Measurements from ENCODE around the gene HPS4.

The HPS4 gene

DNA sequence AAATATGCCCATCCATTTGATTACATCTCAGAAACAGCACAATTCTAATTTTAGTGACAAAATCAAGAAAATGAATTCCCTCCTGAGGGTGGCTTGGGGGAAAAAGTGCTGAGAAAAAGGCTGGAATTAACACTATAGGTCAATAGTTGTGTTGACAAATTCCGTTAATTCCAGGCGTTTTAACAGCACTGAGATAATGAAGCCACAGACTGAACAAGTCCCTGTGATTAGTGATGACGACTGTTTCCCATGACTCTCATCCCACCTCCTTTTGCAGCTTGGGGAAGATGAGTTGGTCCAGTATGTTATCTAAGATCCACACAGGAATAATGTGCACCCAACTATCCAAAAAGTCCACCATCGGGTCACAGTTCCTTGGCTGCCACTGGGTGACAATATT lies 12.9 kb upstream of the HPS4 start:
- no peak for DNase-seq (ENCODE audit: low spot score)

DNA sequence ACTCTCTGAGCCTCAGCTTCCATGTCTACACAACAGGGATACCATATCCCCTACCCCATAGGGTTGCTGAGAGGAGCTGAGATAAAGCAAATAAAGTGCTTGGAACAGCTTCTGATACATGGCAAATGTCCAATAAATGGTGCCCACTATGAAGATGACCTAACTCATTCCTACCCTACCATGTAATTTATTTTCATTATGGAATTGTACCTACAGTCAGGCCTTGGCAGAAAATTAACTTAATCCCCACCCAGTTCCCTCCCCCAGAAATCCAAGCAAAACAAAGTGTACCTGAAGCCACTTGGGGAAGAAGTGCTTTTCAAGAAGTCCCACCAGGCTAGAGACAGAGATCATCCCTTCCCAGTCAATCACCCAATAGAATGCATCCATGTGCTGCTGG lies 10.9 kb upstream of the HPS4 start:
- no peak for DNase-seq (ENCODE audit: low spot score)

DNA sequence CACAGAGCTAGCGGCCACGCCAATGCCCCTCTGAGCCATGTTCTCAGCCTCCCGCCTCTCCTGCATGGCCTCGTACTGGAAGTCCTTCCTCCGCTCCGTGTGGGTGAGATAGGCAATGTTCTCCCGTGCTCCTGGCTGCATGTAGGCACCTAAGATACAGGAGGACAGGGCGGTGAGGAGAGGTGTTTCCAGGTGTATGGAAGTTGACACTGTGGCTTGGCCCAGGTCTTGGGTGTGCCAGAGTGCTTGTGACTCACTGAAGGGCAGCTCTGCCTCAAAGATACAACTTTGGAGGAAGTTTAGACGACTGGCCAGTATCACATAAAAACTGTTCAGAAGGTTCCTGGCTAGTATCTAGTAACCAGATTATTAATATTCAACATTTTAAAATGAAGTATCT lies 8.6 kb upstream of the HPS4 start:
- DNase-seq (ENCODE audit: low spot score), result no peak

DNA sequence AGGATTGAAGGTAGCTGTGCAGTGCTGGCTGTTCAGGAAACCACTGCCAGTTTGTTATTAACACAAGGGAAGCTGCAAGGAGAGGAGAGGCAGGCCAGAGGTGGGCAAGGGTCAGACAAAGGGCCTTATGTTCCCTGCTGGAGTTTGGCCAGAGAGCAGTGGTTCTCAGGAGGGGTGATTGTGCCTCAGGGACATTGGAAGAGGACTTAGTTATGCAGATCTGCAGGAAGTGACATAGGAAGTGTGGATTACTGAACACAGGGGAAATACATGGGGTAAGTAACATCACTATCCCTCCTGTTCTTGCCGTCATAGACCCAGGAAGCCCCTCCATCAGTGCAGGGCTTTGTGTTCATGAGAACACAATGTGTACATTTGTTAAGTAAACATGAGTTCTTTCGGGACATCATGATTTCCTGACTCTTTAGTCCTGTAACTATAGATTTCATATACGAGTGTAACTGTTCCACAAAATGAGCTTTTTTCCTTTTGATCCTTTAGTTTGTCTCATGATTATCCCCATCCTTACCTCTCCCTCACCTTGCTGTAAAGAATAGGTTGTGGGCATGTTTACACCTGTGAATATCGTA lies 6.0 kb upstream of the HPS4 start:
- no peak for DNase-seq (ENCODE audit: low spot score)

DNA sequence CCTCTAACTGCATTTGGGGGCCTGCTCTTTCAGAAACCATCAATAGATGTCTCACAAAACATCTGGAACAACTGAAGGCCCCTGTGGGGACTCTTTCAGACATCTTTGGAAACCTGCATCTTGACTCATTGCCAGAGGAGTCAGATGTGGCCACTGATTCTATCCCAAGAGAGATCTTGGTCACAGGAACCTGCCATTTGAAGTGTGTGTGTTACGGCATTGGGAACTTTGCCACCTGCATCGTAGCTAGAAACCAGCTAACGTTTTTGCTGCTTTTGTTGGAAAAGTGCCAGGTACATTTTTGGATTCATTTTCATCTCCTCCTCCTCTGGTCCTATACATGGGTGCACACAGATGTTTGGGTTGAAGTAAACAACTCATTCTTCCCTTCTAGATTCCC lies 4.4 kb upstream of the HPS4 start:
- DNase-seq (ENCODE audit: low spot score), result no peak

DNA sequence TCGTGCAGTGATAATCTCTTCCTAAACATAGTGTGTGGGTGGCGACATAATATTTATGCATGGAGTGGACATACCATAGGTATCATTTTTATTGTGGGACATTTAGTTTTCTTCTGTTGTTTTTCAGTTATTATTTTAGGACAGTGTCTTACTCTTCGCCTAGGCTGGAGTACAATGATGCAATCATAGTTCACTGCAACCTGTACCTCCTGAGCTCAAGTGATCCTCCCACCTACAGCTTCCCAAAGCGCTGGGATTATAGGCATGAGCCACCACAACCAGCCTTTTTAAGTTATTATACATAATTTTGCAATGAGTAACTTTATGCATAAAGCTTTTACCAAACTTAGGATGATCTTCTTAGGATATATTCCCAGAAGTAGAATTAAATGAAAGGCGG lies 2.8 kb upstream of the HPS4 start:
- DNase-seq (ENCODE audit: low spot score), result no peak

DNA sequence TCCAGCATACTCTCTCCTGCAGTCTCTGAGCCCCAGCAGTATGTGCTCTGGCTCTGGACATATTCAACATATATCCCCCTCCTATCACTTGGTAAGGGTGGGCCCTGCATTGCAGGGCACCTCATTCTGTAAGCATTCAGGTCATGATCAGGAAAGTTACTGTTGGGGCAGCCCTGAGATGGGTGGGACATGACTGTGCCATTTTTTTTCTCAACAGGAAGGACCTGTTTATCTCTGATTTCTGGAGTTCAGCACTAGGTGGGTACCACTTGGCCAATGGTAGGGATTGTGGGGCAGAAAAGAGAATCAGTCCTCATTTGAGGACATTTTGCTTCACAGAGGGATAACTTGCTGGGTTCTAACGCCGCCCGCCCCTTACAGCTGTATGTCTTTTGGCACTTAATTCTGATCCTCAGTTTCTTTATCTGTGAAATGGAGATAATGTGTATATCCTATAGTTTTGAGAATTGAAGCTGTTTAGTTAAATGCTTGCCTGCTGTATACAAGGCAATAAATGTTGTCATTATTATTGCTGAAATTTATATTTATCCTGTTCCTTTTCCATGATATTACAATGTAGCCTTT lies 2.3 kb upstream of the HPS4 start:
- no peak for DNase-seq (ENCODE audit: low spot score)

DNA sequence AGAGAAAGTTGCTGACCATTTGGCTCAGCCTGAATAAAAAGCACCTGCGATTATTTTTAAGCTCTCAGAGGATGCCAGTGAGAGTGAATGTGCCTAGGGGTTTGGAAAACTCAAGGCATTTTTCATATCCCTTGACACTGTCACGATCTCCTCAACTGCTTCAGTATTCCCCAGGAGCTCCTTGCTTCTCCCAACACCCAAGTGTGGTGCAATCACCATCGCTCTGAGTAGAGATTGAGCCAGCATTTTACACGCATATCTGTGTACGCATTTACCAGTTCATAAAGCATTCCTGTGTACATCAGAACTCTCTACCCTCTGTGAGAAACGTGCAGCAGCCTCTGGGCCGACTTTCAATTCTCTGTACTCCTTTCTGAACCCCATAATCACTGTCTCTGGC lies 1.4 kb upstream of the HPS4 start:
- peak; percentile 18 for DNase-seq (ENCODE audit: low spot score)

DNA sequence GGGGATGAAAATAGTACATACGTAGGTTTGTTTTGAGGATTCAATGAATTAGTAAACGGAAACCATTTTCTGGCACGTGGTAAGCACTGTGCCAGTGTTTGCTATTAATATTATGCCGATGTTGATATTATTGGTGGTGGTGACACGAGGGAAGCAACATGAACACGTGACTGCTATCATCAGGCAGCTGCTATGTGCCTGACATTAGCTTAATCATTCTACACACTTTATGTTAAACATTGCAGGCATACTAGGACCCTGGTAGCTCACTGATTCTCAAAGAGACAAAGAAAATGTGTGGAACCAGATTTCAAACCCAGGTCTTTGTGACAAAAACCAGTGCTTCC lies 750 bp upstream of the HPS4 start:
- peak; percentile 60 for DNase-seq (ENCODE audit: low spot score)

DNA sequence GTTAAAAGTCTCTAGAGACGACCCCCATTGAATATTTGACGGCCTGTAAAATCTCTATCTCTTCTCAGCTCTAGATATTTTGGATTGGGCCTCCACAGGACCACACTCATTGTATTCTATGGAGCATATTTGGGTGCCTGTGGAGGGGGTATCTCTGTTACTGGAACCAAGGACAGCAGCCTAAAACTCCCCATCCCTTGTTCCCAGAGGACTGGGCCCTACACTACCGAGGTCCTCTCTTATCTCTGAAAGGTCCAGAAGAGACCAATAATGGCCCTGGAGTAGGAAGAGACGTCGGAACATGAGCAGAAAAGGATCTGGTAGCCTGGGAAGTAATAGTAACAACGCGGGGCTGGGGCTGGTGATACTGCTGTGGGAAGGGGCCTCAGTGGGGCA lies 542 bp downstream of the HPS4 start:
- DNase-seq (ENCODE audit: low spot score), result no peak

DNA sequence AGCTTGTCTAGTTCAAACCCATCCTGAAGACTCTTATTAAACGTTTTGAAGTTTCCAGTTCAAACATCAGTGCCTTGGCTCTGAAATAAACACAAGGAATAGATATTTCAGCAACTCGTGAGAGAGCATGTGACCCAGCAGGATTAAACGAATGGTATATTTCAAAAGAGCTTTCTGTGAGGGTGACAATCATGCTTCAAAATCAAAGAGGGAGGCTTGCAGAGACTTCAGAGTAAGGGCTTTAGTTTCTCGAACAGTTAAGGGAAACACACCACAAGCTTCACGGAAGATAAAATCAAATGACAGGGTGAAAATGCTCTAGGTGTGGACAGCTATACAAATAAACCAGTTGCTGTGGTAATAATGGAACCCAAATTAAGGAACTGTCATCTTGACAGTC lies 1.4 kb downstream of the HPS4 start:
- no peak for DNase-seq (ENCODE audit: low spot score)

DNA sequence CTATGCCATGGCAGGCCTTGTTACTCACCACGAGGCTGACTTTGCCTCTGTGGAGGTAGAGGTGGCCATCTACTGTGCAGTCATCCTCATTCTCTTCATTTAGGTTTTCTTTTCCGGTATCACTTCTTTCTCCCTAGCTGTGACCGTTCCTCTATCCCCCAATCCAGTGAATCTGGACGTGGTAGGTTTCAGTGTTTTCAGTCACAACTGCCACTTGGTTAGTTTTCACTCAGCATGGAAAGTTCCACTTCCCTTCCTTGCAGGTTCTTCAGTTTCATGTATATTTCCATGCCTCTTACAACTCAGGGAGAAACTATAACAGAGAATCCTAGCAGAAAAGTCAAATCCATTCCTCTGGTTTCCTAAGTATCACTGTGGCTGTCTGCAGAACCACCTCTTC lies 1.9 kb downstream of the HPS4 start:
- no peak for DNase-seq (ENCODE audit: low spot score)

DNA sequence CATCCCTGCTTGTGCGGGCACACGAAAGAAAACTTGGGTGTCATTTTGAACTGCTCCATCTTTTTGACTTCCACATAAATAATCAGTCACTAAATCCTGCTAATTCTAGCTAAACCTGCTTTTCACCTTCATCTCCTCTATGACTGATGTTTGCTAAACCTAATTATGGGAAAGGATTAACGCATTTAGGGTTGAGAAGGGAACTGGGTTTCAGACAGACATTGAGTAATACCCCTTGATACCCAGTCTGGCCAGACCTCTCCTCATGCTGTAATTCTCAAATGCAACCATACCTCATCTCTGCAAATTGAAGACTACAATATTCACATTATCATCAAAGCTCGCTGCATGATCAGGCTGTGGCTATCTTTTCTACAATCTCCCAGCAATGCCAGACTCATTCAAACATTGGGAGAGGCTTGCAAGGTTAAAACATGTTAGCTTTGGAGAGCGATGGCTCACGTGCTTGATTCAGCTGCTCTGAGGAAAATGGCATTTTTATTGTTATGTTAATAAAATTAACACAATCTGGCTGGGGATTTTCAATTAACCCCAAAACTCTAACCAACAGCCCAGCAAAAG lies 2.4 kb downstream of the HPS4 start:
- no peak for DNase-seq (ENCODE audit: low spot score)

DNA sequence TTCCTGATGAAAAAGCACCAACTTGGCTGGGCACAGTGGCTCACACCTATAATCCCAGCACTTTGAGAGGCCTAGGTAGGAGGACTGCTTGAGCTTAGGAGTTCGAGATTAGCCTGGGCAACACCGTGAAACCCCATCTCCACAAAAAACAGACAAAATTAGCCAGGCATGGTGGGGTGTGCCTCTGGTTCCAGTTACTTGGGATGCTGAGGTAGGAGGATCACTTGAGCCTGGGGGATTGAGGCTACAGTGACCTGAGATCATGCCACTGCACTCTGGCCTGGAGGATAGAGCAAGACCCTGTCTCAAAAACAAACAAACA lies 3.0 kb downstream of the HPS4 start:
- DNase-seq (ENCODE audit: low spot score), result no peak

DNA sequence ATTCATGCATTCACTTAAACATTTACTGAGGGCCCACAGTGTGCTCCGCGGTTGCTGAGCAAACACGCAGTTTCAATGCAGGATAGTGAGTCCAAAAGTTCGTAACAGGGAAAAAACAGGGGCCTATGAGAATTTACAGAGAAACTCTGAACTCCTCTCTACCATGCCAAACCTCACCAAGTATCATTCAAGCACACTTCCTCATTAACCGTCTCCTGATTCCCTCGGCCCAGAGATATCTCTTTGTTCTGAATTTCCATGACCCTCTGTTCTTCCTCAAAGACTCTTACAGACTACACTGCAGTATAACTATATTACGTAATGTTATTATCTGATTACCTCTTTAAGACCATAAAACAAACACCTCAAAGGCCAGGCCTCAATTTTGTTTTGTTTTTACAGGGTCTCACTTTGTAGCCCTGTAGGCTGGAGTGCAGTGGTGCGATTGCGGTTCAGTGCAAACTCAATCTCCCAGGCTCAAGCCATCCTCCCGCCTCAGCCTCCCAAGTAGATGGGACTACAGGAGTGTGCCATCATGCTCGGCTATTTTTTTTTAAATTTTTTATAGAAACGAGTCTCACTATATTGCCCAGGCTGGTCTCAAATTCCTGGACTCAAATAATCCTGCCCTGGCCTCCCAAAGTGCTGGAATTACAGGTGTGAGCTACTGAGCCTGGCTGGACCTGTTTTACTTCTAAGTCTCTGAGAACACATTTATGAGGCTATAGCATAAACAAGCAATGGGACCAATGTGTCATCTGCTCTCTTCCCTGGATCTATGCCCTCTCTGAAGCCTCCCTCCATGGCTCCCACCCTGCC lies 3.6 kb downstream of the HPS4 start:
- DNase-seq (ENCODE audit: low spot score), result no peak

DNA sequence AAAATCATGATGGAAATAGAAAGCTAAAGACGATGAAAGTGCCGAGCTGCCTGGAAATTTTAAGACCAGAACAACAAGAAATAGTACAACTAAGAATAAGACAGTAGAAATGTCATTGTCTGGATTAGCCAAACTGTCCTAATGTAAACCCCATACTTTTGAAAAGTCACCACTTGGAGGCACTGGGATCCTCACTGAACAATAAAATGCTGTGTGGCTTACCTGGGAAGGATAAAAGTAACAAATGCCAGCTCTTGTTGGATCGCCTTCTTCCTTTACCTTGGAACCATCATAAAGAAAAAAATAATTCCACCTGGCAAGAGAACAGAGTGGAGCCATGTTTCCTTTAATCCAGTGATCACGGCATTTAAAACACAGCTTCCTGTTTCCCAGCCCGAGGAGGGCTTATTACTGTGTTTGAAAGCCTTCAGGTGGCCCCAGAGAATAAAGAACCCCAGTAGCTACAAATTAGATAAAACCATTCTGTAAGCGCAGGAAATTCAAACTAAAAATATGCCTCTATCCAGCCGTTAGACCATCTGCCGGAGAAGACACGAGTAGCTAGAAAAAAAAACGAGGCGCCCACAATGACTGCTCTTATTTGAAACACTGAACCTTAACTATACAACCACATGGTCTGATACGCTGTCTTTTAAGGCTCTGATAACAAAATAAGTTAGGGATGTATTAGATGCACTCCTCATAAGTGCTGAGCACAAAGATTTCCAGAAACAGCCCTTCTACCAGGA lies 4.4 kb downstream of the HPS4 start:
- DNase-seq (ENCODE audit: low spot score), result no peak

DNA sequence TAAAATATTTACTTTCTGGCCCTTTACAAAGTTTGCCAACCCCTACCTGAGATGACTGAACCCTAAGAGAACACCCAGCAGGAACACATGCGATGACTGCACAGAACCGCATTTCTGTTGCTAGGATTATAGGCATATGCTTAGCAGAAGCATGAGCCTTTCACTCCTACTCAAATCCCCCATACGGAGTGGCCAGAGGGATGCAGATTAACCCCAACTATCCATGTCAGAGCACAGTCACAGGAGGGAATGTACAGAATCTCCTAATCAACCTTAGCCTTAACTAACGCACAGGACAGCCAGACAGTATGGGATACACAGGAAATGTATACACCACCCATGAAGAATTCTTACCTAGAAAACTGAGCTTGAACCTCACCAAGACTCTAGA lies 6.2 kb downstream of the HPS4 start:
- no peak for DNase-seq (ENCODE audit: low spot score)

DNA sequence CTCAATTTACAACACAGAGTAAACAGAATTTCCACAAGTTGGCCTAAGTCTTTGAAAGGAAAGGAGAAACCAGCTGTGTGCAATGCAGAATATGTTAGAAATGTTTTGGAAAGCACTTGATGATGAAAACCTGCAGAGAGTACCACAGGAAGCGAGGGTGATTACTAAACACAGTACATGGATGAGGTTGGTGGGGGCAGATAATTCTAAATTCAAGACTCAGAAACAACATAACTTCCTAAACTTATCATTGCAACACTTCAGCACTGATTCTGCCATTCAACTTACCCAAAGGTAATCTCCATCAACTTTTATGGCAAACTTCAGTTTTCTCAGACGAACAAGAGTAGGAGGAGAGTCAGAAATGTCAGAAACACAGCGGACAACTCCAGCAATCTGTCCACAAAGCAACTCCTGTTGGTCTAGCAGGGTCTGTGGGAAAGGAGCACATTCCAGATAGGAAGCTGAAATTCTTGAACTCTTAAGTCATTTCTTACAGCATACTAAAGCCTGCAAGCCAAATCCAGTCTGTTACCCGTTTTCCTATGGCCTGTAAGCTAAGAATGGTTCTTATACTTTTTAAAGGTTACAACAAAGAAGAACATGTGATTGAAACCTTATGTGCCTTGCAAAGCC lies 6.8 kb downstream of the HPS4 start:
- DNase-seq (ENCODE audit: low spot score), result no peak

DNA sequence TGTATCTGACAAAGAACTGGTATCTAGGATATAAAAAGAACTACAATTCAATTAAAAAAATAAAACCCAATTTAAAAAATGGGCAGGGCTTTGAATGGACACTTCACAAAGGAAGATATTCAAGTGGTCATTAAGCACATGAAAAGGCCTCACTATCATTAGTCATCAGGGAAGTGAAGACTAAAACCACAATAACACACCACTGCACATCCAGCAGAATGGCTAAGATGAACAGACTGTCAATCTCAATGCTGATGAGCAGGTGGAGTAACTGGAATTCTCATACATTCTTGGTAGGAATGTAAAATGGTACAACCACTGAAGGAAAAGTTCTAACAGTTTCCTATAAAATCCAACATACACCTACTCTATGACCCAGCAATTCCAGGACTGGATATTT lies 8.9 kb downstream of the HPS4 start:
- DNase-seq (ENCODE audit: low spot score), result peak; percentile 42

DNA sequence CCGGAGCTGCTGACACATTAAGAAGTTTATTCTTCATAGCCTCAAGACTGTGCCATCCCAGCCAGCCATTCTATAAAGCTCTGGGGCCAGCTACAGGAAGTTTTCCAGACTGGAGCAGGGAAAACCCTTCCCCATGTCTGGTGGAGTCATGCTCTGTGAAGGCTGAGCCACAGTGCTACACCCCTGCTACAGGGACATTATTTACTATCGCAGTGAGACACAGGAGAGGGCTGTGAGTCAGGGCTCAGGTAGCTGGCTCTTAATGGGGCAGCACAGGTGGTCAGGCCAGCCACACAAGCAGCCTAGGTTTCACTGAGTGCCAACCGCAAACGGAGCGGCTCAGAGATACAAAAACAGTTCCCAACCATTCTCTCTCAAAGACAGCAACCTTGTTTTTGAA lies 12.1 kb downstream of the HPS4 start:
- peak; percentile 39 for DNase-seq (ENCODE audit: low spot score)

DNA sequence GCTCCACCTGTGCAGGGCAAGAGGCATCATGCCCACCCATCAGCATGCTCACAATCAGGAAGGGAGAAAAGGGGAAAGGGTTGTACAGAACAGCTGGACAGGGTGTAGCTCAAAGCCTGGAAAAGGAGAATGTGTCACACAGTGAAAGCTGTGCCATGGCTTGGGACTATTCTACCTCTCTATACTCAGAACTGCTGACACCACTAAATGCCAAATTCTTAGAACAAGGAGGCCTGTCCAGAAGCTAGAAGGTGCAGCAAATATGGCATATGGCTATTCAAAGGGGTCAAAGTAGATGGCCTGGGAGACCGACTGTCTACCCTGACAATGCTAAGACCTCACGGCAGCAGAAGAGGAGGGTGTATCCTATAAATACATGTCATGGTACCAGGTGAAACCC lies 12.8 kb downstream of the HPS4 start:
- no peak for DNase-seq (ENCODE audit: low spot score)

DNA sequence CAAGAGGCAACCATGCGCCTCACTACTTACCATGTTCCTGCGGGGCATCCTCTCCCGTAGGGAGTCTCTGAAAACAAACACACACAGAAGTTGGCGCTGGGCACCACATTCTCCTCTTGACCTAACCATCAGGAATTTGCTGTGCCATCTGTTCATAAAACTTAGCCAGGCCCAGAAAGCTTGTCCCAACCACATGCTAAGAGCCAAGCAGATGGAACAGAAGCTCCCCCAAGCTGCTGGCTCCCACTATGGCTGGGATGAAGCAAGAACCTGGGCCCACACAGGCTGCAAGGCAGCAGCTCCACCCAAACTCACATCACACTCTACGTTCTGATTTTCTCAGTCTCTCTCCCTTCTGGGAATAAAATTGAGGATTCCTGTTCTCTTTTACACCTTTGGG lies 17.4 kb downstream of the HPS4 start:
- no peak for DNase-seq (ENCODE audit: low spot score)

DNA sequence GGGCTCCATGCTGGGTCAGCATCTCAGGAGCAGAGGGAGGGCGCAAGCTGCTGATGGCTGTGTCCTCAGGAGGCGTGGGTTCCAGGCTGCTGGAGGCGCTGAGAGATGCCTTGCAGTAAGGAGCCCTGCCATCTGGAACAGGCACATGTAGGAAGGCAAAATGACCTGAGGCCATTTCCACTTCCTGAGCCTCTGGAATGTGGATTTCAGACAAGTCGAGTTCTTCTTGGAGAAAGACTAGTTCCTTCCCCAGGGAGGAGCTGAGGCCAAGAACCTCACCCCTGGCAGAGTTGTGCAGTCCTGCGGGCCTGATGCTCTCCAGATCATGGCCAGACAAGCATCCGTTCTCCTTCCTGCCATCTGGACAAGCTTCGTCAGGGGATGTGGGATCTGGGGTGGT lies 19.3 kb downstream of the HPS4 start:
- DNase-seq (ENCODE audit: low spot score), result no peak

All from RKO (cell line).